Measurements from ENCODE around the gene ASB2. TPM values are rescaled to one million over a fixed set of nuclear protein-coding genes. Genes with fewer than 3 reads are reported as not detected.

The ASB2 gene
- total RNA-seq, 1 donor, result 1.1 TPM

DNA sequence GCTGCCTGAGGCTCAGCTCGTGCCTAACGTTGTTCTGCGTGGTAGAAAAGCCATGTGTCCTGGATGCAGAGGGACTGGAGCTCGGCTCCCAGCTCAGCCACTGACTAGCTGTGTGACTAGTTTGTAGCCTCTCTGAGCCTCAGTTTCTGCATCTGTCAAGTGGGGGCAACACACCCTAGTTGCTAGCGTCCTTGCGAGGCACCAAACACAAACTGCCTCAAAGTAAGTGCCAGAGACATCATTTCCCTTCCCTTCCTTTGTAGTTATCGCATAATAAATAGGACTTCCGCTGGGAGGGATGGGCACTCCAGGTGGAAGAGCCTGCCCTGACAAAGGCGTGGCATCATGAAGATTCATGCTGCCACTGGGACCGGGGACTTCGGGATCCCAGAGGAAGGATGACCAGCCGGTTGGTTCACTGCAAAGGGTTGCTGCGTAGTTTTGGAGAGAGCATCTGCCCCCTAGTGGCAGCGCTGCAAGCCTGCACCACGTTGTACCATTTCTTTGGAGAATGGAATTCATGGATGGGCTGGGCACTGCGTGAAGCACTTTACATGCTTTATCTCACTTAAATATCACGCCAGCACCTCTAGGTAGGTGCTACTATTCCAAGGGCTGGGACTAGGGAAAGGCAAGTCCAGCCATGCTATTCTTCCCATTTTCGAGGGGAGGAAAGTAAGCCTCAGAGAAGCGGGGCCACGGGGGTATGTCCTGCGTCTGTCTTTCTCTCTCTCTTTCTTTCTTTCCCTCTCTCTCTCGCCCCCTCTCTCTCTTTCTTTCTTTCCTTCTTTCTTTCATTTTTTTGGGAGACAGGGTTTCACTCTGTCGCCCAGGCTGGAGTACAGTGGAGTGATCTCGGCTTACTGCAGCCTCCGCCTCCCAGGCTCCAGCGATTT is 25.4 kb upstream of the ASB2 start:
- peak; percentile 47 to 59 (median 48) for DNase-seq (ENCODE audit: low read depth in 2 of 3, low spot score in 2 of 3)

GRCh38 chr14:94001016-94001415 is 24.6 kb upstream of the ASB2 start:
- no peak for DNase-seq (ENCODE audit: low read depth in 2 of 3, low spot score in 2 of 3)

- DNase-seq (ENCODE audit: low read depth in 2 of 3, low spot score in 2 of 3), result no peak
Measured at GRCh38 chr14:94000267-94000666, 23.9 kb upstream of the ASB2 start.

DNA sequence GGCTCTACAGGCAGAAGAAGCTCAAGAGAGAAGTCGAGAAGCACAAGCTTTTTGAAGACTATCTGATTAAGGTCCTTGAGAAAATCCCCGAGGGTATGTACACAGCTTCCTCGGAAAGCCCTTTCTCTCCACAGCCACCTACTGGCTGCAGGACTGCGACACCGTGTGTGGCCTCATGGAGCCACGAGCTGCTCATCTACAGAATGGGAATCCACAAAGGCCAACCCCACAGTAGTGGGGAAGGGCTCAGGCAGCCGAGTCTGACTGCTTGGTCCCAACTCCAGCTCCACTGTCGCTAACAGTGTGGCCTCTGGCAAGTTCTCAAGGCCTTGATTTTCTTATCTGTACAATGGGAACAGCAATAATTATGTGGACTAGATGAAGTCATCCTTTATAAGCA is 23.2 kb upstream of the ASB2 start:
- DNase-seq (ENCODE audit: low read depth in 2 of 3, low spot score in 2 of 3), result no peak

- no peak for DNase-seq (ENCODE audit: low read depth in 2 of 3, low spot score in 2 of 3)
Measured at GRCh38 chr14:93998871-93999403, 22.6 kb upstream of the ASB2 start.

DNA sequence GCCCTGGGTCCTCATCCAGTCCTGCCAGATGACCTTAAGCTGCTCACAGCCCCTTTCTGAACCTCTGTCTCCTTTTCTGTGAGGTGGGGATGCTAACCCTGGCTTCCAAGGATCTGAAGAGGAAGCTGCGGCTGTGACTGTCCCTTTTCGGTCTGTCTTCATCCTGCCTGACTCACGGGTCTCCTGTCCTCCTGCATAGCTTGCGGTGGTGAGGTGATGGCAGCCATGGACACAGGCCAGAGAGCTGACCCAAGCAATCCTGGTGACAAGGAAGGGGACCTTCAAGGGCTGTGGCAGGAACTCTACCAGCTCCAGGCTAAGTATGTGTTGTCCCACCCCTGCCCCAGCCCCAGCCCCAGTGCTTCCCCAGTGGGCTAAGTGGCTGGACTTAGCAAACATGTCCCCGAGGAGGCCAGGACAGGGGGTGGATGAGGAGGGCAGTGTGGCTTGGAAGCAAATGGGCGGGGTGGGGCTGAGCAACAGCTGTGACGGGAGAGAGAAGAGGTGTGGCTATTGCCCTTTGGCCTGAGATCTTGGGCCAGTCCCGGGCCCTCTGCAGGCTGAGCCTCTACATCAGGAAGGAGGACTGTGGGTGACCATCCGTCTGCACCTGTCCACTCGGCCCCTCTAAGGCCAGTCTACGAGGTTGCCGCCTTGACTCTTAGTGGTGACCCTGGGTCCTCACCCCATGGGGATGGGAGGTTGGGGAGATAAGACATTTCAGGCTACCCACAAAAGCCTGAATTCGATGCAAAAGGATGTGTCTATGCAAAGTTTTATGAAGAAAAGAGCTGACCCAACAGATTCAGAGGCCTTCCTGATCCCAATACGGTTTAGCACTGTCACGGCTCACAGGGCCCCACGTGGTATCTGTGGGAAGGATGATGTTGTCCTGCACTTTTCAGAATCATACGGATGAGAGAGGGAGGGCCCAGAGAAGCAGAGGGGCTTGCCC is 21.8 kb upstream of the ASB2 start:
- DNase-seq (ENCODE audit: low read depth in 2 of 3, low spot score in 2 of 3), result no peak

GRCh38 chr14:93997082-93997481 is 20.7 kb upstream of the ASB2 start, which contains the start of gene CCDC197:
Gene CCDC197, plus strand, starts transcription at chr14:93997301. Its CDS starts 831 bp downstream, at chr14:93998132.
- DNase-seq (ENCODE audit: low read depth in 2 of 3, low spot score in 2 of 3), result no peak

DNA sequence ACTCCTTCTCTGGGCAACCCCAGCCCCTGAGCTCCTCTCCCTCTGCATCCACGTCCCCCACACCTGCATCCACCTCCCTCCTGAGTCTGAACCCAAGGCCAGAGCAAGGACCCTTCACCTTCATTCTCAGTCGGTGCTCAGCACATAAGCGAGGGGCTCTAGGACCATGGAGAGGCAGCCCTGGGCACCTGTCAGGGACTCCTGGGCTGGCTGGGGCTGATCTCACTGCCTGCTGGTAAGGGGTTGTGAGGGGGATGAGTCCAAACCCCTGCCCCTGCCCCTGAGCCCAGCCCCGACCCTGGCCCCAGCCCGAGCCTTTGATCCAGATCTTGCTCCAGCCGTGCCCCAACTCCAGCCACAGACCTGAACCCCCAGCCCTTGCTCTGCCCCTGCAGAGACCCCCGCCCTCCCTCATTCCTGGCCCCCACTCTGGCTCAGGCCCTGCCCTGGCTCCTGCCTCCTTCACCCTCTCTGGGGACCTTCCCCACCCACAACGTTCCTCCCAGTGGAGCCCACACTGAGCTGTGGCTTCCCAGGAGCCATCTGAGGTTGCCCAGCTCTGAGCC is 19.8 kb upstream of the ASB2 start:
- no peak for DNase-seq (ENCODE audit: low read depth in 2 of 3, low spot score in 2 of 3)

GRCh38 chr14:93994919-93995682 is 18.7 kb upstream of the ASB2 start:
- no peak for DNase-seq (ENCODE audit: low read depth in 2 of 3, low spot score in 2 of 3)

GRCh38 chr14:93993382-93993781 is 17.0 kb upstream of the ASB2 start:
- DNase-seq (ENCODE audit: low read depth in 2 of 3, low spot score in 2 of 3), result no peak

DNA sequence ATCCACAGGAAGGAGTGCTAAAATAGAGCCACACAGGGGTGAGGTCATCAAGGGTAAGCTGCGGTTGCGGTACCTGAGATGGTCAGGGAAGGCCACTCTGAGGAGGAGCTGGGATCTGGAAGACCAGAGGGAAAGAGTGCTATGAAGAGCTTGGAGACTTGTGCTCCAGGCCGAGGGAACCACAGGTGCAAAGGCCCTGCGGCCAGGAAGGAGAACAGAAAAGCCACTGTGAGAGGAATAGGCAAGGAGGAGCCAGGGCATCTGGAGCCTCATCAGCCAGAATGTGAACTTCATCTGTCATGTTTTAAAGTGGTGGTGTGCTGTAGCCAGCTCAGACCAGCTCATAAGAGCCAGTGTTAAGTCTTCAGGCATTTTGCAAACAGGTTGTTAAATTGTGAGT is 15.3 kb upstream of the ASB2 start:
- no peak for DNase-seq (ENCODE audit: low read depth in 2 of 3, low spot score in 2 of 3)

DNA sequence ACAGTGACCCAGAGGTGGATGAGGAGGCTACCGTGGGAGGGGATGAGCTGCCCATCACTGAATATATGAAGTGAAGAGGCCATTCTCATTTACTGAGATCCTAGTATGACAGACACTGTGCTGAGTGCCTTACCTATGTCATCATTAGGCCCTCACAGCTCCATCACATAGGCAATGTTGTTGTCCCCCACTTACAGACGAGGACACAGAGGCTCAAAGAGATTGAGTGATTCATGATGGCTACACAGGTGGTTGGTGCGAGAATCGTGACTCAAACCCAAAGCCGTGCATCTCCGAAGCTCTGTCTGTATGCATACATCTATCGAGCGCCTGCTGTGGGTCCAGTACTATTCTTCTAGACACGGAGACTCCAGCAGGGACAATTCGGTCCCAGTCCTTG is 14.8 kb upstream of the ASB2 start:
- DNase-seq (ENCODE audit: low read depth in 2 of 3, low spot score in 2 of 3), result no peak

- DNase-seq (ENCODE audit: low read depth in 2 of 3, low spot score in 2 of 3), result no peak
Measured at GRCh38 chr14:93989939-93990338, 13.6 kb upstream of the ASB2 start.

DNA sequence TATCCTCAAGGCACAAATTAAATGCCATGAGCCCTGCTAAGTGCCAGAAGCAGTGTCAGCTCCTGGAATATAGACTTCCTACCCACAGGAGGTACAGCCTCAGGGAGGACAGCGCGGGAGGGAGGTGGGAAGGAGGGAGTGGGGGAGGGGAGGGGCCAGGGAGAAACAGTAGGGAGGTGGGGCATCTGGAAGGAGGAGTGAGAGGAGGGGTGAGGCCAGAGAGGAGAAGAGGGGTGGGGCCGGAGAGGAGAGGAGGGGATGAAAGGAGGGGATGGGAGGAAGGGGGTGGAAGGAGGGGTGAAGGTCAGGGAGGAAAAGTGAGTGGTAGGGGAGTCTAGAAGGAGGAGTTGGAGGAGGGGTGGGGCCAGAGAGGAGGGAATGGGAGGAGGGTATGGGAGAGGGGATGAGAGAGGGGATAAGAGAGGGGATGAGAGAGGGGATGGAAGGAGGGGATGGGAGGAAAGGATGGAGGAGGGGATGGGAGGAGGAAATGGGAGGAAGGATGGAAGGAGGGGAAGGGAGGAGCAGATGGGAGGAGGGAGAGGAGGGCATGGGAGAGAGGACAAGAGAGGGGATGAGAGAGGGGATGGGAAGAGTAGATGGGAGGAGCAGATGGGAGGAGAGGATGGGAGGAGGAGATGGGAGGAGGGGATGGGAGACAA is 11.6 kb upstream of the ASB2 start:
- DNase-seq (ENCODE audit: low read depth in 2 of 3, low spot score in 2 of 3), result no peak

GRCh38 chr14:93987376-93987775 is 11.0 kb upstream of the ASB2 start:
- no peak for DNase-seq (ENCODE audit: low read depth in 2 of 3, low spot score in 2 of 3)

DNA sequence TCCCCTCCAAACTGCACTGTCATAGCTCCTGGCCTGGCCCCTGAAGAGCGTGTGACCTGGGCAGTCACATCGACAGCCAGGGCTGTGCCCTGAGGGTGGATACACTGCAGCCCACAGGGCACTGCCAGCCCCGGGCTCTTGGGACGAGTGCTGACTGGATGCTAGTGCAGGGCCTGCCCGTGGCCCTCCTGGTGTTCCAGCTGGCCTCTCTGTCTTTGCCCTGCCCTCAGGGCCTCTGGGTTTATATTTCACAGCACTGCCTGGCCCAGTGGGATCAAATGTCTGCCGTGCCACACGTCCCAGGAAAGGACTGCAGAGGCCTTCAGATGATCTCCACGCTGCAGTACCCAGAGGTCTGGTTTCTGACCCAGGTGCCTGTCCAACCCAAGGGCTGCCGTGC is 10.6 kb upstream of the ASB2 start:
- DNase-seq (ENCODE audit: low read depth in 2 of 3, low spot score in 2 of 3), result no peak

DNA sequence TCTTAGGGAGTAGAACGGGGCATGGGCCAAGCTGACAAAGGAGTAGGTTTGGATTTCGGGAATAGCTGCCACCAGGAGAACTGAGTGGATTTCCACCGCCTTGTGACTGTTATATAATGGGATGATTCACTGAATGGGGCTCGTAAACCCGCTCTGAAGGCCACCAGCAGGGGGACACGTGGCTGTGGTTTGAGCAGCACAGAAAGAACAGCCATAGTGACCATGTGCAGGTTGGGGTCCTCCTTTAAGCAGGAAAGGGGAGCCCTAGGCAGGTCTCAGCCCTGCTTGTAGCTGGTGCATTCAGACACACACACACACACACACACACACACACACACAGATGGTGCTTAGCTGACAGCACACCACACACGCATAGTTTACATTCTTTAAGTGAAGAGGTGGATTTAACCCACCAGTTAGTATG is 8.6 kb upstream of the ASB2 start:
- peak in 1 of 3 donors; percentile 34 for DNase-seq (ENCODE audit: low read depth in 2 of 3, low spot score in 2 of 3)

- DNase-seq (ENCODE audit: low read depth in 2 of 3, low spot score in 2 of 3), result no peak
Measured at GRCh38 chr14:93984070-93984469, 7.7 kb upstream of the ASB2 start.

DNA sequence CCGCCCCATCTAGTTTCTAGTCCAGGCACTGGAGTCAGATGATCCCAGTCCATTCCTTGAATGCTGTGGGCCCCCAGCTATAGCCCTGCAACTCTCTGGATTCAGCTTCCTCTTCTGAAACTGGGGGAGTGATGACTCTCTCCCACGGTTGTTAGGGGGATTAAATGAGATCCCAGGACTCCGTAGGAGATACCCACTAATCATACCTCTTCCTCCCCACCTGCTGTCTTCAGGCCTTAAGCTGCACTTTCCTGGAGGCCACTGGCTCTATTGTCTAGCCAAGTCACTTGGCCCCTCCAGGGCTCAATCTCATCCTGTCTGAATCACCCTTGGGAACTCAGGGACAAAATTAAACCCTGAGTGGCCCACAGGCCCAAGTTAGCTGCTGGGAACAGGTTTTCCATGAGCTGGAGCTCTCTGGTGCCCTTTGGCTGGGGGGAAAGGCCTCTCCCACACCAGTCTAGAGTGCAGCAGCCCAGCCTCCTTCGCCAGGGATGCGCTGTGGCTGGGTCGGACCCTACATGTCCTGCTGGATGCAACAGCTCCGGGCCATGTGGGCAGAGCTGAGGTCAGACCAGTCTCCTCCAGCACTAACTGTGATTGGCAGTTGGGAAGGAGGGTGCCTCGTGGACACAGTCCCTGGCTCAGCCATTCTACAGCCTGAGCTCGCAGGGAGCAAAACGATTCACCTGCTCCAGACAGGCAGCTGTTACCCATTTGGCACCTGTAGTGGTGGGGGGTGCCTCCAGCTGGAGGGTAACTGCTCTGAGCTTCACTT is 6.0 kb upstream of the ASB2 start:
- no peak for DNase-seq (ENCODE audit: low read depth in 2 of 3, low spot score in 2 of 3)
